Thyroid gland (tissue), 4 donors: ENCODE measurements around the gene PHF19.

Source experiments
- CTCF ChIP-seq, 6 experiments: fragments of 200-600 bp in 3 of 6; fragments of 450-650 bp in 3 of 6; sonication (generic) in 3 of 6; IDR thresholded peaks; one replicate each; pipeline ENCODE4 v1.5.1; 2016 to 2019; ENCODE audit warnings: antibody characterized with exemption in 6 of 6, mild to moderate bottlenecking in 2 of 6, inconsistent platforms in 1 of 6, moderate library complexity in 1 of 6
- POLR2A ChIP-seq, 2 donors: fragments of 450-650 bp; IDR thresholded peaks; one replicate each; pipeline ENCODE4 v1.6.1; 2017; ENCODE audit warnings: antibody characterized with exemption in 2 of 2, mild to moderate bottlenecking in 2 of 2, moderate library complexity in 1 of 2

GRCh38 chr9:120808931-120809330 is 68.1 kb downstream of the PHF19 start:
- no peak for TF ChIP-seq CTCF (IDR thresholded peaks at IDR 0.05)
- TF ChIP-seq POLR2A (IDR thresholded peaks at IDR 0.05): no peak
